HL-60/S4 treated with phorbol 12-myristate 13-acetate at 8.2 ng/mL for 4 days and 3 days (cell line): ENCODE measurements around the gene CHD2.
"Not testable (repeated sequence)": the region's sequence is repeated elsewhere in the genome, so short reads cannot be mapped to it uniquely, and the experiment has no call there.

Experiments used
- in situ Hi-C: fragments of 300-500 bp; cut with MboI; formaldehyde crosslinking; loops from 2 replicates; pipeline ENCODE4 v1.15.0; 2022; ENCODE audit warnings: low sequenced_read_pairs

Gene CHD2

GRCh38 chr15:93060336-93061248 is 160.5 kb downstream of the CHD2 start:
- in situ Hi-C loops, result no loop called here

DNA sequence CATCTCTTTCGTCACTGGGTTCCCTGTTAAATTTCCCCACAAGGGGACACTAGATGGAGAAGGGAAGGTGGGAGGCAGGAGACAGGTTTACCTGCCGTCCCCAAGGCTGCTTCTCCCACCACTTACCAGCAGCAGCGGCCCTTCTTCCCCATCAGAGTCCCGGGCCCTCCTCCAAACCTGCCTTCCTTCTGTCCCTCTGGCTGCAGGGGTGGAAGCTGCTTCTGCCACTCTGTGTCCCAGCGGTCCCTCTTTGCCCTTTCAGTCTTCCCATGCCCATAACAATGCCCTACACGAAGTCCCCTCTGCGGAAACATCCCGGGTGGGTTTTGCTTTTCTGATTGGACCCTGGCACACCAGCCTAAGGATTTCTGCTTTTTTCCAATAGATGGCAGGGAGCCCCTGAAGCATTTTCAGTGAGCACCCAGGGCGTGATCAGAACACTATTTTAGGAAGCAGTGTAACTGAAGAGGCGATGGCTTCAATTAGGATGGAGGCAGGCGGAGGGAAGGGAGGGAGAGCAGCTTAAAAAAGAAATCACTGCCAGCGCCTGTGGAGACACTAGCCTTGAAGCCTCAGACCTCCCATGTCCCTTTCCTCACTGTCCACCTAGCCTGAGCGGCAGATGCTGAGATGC is 162.6 kb downstream of the CHD2 start:
- in situ Hi-C loops, result not testable (repeated sequence)

- in situ Hi-C loops, result no loop called here
Measured at GRCh38 chr15:93063262-93063671, 163.1 kb downstream of the CHD2 start.

GRCh38 chr15:93063796-93064690 is 163.9 kb downstream of the CHD2 start:
- in situ Hi-C loops, result no loop called here

DNA sequence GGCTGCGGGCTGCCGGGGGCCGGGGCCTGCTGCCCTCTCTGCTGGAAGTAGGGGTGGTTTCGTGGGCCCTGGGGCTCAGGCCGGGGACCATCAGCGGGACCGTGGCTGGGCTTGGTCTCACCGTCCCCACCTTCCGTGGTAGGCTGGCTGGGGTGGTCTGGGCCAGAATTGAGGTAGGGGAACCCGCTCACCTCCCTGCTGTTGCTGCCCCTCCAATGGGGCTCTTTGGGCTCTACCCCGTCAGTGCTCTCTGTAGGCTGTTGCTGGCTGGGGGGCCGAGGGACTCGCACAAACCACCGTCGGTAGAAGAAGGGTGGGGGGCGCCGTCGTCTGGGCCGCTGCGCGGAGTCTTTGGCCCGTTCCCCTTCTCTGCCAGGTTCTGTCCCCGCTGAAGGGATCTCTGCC is 165.5 kb downstream of the CHD2 start:
- in situ Hi-C loops, result no loop called here

GRCh38 chr15:93066224-93066681 is 166.1 kb downstream of the CHD2 start:
- in situ Hi-C loops, result no loop called here

GRCh38 chr15:93066834-93067648 is 166.9 kb downstream of the CHD2 start:
- in situ Hi-C loops, result no loop called here

DNA sequence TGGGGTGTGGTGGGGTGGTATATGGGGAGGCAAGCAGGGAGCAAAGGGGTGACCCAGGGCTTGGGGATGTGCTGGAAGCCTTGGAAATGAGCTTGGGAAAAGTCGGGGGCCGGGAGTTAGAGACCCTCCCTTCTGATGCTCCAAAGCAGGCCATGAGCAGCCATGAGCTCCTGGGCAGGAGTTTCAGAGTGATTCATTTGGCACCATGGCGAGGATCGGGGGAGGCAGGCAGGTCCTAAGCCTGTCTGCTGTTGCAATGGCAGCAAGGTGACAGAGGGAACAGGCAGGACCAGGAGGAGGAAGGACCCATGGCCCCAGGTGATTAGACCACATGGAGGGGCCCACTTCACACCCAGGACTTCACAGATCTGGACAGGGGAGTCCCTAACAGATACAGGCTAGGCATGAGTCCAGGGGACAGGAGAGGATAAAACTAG is 167.5 kb downstream of the CHD2 start:
- in situ Hi-C loops, result no loop called here

DNA sequence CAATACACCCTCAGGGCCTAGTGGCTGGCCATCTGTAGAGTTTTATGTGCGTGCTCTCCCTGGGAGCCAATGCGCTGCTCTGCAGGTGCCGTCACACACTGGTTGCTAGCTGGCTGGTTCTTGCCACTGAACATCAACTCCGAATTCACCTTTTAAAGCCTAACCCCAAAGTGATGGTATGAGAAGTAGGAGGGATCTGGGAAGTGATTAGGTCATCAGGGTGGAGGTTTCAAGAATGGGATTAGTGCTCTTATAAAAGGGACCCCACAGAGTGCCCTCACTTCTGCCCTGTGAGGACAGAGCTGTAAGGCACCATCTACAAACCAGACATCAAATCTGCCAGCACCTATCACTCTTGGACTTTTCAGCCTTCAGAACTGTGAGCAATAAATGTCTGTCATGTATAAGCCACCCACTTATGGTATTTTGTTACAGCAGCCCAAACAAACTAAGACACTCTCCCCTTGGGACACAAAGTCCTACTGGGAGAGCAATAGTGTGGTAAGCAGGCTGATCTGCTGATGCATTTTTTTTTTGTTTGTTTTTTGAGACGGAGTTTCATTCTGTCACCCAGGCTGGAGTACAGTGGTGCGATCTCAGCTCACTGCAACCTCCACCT is 168.6 kb downstream of the CHD2 start:
- in situ Hi-C loops, result no loop called here

- in situ Hi-C loops, result no loop called here
Measured at GRCh38 chr15:93070132-93070531, 170.0 kb downstream of the CHD2 start.

DNA sequence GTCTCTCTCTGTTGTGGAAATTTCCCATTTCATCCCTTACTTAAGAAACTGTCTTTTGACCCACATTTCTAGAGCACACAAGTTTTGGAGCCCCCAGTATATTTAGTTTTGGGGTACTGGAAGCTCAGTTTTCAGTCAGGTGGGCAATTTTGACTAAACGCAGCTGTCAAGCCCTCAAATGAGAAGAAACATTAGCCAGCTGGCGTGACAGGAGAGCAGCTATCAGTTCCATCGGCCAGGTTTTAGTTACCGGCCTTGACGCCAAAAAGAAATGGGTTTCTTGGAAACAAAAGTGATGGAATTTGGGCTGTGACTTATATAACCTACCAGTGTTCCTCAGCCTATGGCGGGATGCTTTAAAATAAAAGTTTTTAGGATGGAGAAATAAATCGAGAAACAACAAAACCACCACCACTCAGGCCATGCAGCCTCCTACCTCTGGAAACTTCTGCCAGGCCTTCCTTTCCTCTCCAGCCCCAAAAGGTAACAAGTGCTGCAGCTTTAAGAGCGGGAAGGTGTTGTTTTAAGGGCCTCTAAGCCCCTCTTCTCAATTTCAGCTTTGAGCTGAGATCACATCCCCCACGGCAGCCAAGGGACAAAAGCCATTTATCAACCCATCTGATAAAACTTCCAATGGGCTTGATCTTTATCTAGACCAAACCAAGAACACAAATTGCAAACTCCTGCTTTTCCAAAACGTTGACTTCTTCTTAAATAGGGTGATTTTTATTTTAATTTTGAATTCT is 170.6 kb downstream of the CHD2 start:
- in situ Hi-C loops, result no loop called here

GRCh38 chr15:93071469-93071936 is 171.4 kb downstream of the CHD2 start:
- in situ Hi-C loops, result no loop called here

DNA sequence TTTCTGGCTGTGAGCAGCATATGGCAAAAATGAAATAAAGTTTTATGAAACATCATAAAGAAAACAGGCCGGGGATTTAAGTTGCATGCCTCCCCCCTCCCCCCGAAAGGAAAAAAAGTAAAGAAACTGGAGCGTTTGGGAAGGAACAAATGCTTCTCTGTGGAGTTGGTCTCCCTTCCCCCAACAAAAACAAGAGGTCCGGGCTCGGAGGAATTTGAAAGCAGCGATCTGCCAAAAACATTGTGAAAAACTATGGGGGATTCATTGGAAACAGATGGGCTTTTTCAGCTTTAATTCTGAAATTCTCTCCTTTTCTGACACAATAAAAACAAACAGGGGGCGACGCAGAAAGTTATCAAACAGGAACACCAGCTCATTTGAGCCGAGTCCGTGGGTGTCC is 171.9 kb downstream of the CHD2 start:
- in situ Hi-C loops, result no loop called here

DNA sequence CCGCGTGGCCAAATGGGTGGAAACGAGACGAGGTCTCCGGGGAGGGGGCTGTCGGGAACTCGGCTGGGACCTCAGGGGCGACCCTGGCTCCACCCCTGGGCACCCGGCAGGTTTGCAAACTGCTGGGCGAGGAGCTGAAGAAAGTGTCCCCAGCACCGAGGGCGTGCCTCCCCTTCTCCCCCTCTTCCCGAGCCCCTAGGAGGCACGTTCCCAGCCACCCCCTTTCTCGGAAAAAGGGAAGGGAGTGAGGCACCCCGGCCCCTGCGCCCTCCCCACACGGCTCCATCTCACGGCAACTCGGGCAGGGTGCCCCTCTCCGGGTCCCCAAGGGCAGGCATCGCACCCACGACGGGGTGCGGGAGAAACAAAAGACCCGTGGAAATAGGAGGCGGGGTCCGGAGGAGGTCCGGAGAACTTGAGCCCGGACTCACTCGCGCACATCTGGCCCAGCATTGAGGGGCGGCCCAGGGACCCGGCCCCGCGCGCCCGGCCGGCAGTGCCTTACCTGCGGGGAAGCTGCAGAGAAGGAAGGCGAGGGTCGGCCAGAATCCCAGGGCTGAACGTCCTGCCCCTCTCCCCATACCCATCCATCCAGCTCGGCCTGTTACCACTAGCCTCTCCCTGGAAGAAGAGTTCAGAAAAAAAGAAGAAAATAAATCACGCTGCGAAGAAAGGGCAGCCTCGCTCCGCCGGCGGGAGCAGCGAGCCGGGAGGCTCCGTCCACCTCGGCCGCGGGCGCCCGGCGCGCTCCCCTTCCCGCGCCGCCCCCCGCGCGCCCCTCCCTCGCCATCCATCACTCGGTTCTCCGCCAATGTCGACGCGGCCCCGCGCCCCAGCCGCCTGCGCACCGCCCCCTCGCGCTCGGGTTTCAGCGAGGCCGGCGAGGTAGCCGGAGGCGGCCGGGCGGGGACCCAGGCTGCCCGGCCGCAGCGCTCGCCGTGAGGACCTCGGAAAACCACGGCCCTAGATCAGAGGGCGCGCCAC is 172.6 kb downstream of the CHD2 start:
- in situ Hi-C loops, result no loop called here

DNA sequence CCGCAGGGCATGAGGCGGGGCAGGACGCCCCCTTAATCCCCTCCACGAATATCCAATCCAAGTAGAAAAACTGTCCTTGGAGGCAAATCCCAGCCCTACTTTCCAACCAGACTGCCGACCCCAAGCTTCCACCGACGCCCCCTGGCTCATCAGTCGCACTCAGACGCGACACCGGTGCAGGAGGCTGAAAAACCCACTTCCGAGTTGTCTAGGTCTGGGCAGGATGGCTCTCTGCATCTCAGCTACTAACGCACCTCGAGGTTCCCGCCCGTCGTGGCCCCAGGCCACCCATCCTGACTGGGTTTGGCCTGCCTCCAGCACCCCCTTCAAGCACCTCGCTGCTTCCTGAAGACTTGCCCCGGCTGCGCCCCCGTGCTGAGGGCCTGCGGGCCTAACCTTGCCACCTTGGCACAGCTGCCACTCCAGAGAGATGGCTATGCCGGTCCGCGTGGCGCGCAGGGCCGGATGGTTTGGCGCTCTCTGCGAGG is 173.4 kb downstream of the CHD2 start:
- in situ Hi-C loops, result no loop called here

DNA sequence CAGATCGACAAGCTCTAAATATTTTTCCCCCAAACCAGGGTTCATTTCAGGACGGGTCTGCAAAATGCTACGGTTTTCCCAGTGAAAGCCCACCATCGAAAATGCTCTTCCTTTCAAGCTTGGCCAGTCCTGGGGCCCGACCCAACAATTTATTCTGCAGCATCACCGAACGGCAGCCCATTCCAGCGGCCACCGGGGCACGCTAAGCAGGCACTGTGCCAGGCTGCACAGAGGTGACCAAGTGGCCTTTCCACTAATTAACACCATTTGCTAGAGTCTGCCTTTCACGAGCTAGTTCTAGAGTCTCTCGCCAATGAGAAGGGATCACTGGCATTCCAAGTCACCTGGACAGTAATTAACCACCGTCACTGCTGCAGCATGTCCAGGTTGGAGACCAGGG is 174.5 kb downstream of the CHD2 start:
- in situ Hi-C loops, result no loop called here

DNA sequence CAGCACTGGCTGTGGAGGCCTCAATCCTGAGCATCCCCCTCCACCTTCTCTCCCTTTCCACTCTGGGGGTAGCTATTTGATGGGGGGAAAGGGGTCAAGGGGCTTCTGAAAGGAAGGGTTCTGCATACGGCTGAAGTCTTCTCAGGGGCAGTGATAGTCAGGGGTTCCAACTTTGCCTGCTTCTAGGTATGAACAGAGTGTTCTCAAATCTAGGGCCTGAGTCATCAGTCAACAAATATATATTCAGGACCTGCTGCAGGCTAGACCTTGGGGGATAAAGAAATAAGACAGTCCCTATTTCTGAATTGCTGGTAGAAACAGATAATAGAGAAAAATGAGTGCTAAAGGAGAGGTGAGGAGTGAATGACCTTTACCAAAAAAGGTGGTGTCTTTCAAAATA is 176.1 kb downstream of the CHD2 start:
- in situ Hi-C loops, result no loop called here

DNA sequence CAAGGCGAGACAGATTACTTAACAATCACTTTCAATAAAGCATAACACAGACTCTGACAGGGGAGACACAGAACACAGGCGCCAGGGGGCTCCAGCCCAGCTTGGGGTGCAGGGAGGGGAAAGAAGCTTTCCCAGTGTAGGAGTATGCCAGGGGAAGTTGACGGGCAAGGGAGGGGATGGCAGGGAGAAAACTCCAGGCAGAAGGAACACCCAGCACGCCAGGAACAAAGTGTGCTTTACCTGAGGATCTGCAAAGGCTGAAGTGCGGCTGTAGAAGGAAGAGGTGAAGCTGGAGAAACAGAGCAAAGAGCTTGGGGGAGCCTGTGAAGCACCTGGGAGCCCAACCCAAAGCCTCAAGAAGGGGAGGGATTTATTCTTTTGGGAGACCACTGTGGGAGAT is 176.8 kb downstream of the CHD2 start:
- in situ Hi-C loops, result no loop called here
